ENCODE data around the gene ATXN2.
"Not testable (repeated sequence)": the region's sequence is repeated elsewhere in the genome, so short reads cannot be mapped to it uniquely, and the experiment has no call there.

ATXN2 gene

DNA sequence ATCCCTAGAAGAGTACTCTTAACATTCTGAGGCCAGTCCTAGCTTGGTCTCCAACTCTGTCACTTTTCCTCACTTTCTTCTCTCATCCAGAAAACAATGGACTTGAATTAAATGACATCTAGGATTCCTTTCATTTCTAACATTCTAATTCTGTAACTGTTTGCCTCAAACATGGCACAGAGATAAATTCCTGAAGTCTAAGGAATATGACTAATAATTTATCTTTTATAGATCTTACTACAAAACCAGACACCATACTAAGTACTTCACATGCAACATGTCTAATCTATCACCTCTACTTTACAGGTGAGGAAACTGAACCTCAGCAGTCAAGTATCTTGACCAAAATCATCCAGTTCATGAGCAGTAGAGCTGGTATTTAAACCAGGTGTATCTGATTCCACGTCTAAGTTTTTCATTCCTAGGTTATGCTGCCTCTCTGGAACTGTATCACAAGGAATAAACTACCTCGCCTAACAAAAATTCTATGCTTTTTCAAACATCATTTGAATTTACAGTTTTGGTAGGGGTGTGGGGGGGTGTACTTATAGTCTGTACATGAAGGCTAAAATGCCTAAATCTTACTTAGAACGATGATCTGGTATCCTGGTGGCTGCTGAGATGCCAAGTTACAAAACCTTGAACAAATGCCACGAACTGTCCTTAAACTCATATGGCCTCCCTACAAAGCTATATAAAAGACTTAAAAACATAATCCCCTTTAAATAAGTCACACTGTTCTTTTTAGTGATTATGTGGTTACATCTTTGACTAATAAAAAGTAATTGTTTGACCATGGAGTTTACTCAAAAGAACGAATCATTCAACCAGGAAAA, 41.6 kb downstream of the ATXN2 start:
- Histone ChIP-seq H3K9me3 (ENCODE audit: control insufficient read depth, low read depth, low read length) (no peaks in the 10 kb centered on the region), H3K27ac (ENCODE audit: low read length) (no peak overlapping the region), H3K4me3 (ENCODE audit: low read length) (no peak overlapping the region), H3K4me1 (ENCODE audit: control insufficient read depth, low read depth, low read length) (peaks cover 3% of the 10 kb centered on the region), H3K36me3 (ENCODE audit: control insufficient read depth, low read depth, low read length) (peaks cover under 1% of the 10 kb centered on the region), H3K9ac (ENCODE audit: low read length) (no peak overlapping the region), H3K27me3 (ENCODE audit: control insufficient read depth, insufficient read depth, low read length) (no peaks in the 10 kb centered on the region)

DNA sequence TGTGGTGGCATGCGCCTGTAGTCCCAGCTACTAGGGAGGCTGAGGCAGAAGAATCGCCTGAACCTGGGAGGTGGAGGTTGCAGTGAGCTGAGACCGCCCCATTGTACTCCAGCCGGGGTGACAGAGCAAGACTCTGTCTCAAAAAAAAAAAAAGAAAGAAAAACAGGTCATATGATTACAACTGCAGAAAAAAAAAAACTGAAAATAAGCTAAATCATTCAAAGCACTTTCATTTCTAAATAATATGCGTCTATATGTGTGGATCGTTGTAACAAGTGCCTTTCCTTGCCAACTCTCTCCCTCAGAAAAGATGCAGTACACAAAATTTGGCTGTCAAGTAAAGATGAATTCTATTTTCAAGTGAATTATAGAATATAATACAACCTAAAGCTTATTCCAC, 42.4 kb downstream of the ATXN2 start:
- H3K4me3 ChIP-seq (ENCODE audit: low read length), result no peak overlapping the region
- no peak overlapping the region for H3K9ac ChIP-seq (ENCODE audit: low read length)
- no peak overlapping the region for H3K27ac ChIP-seq (ENCODE audit: low read length)
- H3K27me3 ChIP-seq (ENCODE audit: control insufficient read depth, insufficient read depth, low read length), result no peaks in the 10 kb centered on the region
- H3K36me3 ChIP-seq (ENCODE audit: control insufficient read depth, low read depth, low read length), result peaks cover 8% of the 10 kb centered on the region
- peaks cover 3% of the 10 kb centered on the region for H3K4me1 ChIP-seq (ENCODE audit: control insufficient read depth, low read depth, low read length)
- H3K9me3 ChIP-seq (ENCODE audit: control insufficient read depth, low read depth, low read length), result no peaks in the 10 kb centered on the region

DNA sequence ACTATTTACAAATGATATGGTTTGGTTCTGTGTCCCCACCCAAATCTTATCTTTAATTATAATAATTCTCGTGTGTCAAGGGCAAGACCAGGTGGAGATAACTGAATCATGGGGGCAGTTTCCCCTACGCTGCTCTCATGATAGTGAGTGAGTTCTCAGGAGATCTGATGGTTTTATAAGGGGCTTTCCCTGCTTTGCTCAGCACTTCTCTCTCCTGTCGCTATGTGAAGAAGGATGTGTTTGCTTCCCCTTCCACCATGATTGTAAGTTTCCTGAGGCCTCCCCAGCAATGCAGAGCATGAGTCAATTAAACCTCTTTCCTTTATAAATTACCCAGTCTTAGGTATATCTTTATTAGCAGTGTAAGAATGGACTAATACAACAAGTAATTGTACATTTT, 43.8 kb downstream of the ATXN2 start:
- peaks cover 18% of the 10 kb centered on the region for H3K36me3 ChIP-seq (ENCODE audit: control insufficient read depth, low read depth, low read length)
- H3K27ac ChIP-seq (ENCODE audit: low read length); H3K27me3 ChIP-seq (ENCODE audit: control insufficient read depth, insufficient read depth, low read length); H3K4me1 ChIP-seq (ENCODE audit: control insufficient read depth, low read depth, low read length); H3K9ac ChIP-seq (ENCODE audit: low read length); H3K9me3 ChIP-seq (ENCODE audit: control insufficient read depth, low read depth, low read length); H3K4me3 ChIP-seq (ENCODE audit: low read length): not testable (repeated sequence)

GRCh38 chr12:111546758-111547383, 52.2 kb downstream of the ATXN2 start:
- Histone ChIP-seq H3K27me3 (ENCODE audit: control insufficient read depth, insufficient read depth, low read length) (no peaks in the 10 kb centered on the region), H3K4me3 (ENCODE audit: low read length) (no peak overlapping the region), H3K9ac (ENCODE audit: low read length) (no peak overlapping the region), H3K27ac (ENCODE audit: low read length) (no peak overlapping the region), H3K4me1 (ENCODE audit: control insufficient read depth, low read depth, low read length) (no peaks in the 10 kb centered on the region), H3K9me3 (ENCODE audit: control insufficient read depth, low read depth, low read length) (no peaks in the 10 kb centered on the region), H3K36me3 (ENCODE audit: control insufficient read depth, low read depth, low read length) (peaks cover 35% of the 10 kb centered on the region)

DNA sequence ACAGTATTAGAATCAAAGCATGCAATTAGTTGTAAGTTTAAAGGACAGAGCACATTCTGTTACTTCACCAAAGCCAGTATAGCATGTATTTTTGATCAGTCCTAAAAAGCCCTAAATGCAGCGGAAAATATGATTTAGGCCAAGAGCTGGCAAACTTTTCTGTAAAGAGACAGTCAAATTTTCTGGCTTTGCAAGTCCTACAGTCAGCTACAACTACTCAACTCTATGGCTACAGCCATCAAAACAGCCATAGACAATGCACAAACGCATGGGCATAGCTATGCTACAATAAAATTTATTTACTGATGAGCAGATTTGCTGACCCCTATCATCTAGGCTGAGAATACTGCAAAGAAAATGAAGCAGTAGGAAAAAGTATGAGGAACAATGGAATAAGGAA, 52.9 kb downstream of the ATXN2 start:
- Histone ChIP-seq H3K27ac (ENCODE audit: low read length) (no peak overlapping the region), H3K9ac (ENCODE audit: low read length) (no peak overlapping the region), H3K36me3 (ENCODE audit: control insufficient read depth, low read depth, low read length) (peaks cover 29% of the 10 kb centered on the region), H3K9me3 (ENCODE audit: control insufficient read depth, low read depth, low read length) (no peaks in the 10 kb centered on the region), H3K27me3 (ENCODE audit: control insufficient read depth, insufficient read depth, low read length) (no peaks in the 10 kb centered on the region), H3K4me3 (ENCODE audit: low read length) (no peak overlapping the region), H3K4me1 (ENCODE audit: control insufficient read depth, low read depth, low read length) (no peaks in the 10 kb centered on the region)

GRCh38 chr12:111544032-111544431, 55.1 kb downstream of the ATXN2 start:
- Histone ChIP-seq H3K9ac (ENCODE audit: low read length) (no peak overlapping the region), H3K36me3 (ENCODE audit: control insufficient read depth, low read depth, low read length) (peaks cover 23% of the 10 kb centered on the region), H3K27ac (ENCODE audit: low read length) (no peak overlapping the region), H3K4me3 (ENCODE audit: low read length) (no peak overlapping the region), H3K4me1 (ENCODE audit: control insufficient read depth, low read depth, low read length) (no peaks in the 10 kb centered on the region), H3K27me3 (ENCODE audit: control insufficient read depth, insufficient read depth, low read length) (no peaks in the 10 kb centered on the region), H3K9me3 (ENCODE audit: control insufficient read depth, low read depth, low read length) (no peaks in the 10 kb centered on the region)

DNA sequence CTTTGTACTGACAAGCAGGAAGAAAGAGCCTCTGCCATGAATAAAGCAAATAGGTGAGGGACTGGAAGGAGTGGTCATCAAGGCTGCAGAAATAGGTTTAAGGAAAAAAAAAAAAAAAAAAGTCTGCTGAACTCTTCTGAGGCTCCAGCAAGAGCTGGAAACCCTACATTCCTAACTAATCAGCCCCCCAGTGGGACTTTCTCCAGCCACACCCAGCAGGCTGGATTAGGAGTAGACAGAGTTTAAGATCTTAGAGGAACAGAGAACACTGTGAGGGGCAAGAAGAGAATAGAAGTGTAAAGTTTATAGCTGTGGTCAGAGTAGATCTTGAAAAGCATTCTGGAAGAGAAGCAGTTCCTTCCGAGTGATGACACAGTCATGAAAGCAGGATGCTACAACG, 66.4 kb downstream of the ATXN2 start:
- no peak overlapping the region for H3K27ac ChIP-seq (ENCODE audit: low read length)
- no peaks in the 10 kb centered on the region for H3K27me3 ChIP-seq (ENCODE audit: control insufficient read depth, insufficient read depth, low read length)
- H3K4me1 ChIP-seq (ENCODE audit: control insufficient read depth, low read depth, low read length), result no peaks in the 10 kb centered on the region
- H3K9ac ChIP-seq (ENCODE audit: low read length), result no peak overlapping the region
- H3K4me3 ChIP-seq (ENCODE audit: low read length), result no peak overlapping the region
- H3K36me3 ChIP-seq (ENCODE audit: control insufficient read depth, low read depth, low read length), result peaks cover 7% of the 10 kb centered on the region
- H3K9me3 ChIP-seq (ENCODE audit: control insufficient read depth, low read depth, low read length), result no peaks in the 10 kb centered on the region

DNA sequence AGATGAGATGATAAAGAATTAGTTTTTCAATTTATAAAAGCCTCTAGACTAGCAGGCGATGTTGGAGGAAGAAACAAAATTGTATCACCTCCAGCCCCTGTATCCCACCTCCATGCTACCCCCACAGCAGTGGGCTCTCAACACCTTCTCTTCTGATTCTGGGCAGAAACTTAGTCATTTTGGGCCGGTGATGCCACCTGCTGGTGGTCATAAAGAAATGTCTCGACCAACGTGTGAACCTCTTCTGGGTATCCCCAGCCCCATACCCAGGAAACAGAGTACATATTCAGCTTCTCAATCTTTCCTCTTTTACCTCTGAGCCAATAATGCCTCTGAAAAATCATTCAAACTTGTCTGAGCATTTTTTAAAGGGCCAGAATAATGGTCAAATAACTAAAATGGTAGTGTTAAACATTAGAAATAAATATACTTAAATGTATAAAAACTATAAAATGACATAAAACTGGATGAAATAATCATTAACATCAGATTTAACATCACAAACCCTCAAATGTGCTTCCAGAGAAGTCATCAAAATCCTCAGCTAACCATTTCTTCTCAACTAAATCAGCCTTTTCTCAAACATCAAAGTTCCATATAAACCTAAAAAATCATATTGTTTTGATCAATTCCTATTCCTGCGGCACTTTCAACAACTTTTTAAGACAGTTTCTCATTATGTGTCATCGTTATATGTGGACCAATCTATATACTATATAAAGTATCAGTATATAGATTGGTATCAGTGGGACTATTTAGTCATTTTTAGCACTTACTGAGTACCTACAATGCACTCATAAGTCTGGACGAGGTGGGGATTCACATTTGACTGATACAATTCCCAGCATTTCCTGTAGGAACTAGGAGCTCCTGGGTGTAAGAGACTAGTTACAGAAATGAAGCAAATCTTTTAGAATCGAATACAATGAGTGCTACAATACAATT, 69.4 kb downstream of the ATXN2 start:
- no peak overlapping the region for H3K9ac ChIP-seq (ENCODE audit: low read length)
- H3K4me3 ChIP-seq (ENCODE audit: low read length), result no peak overlapping the region
- H3K4me1 ChIP-seq (ENCODE audit: control insufficient read depth, low read depth, low read length), result no peaks in the 10 kb centered on the region
- no peaks in the 10 kb centered on the region for H3K27me3 ChIP-seq (ENCODE audit: control insufficient read depth, insufficient read depth, low read length)
- peaks cover 25% of the 10 kb centered on the region for H3K36me3 ChIP-seq (ENCODE audit: control insufficient read depth, low read depth, low read length)
- no peaks in the 10 kb centered on the region for H3K9me3 ChIP-seq (ENCODE audit: control insufficient read depth, low read depth, low read length)
- H3K27ac ChIP-seq (ENCODE audit: low read length), result no peak overlapping the region

GRCh38 chr12:111523587-111524167, 75.4 kb downstream of the ATXN2 start:
- no peak overlapping the region for H3K4me3 ChIP-seq (ENCODE audit: low read length)
- H3K27me3 ChIP-seq (ENCODE audit: control insufficient read depth, insufficient read depth, low read length), result no peaks in the 10 kb centered on the region
- no peak overlapping the region for H3K9ac ChIP-seq (ENCODE audit: low read length)
- H3K9me3 ChIP-seq (ENCODE audit: control insufficient read depth, low read depth, low read length), result no peaks in the 10 kb centered on the region
- no peaks in the 10 kb centered on the region for H3K4me1 ChIP-seq (ENCODE audit: control insufficient read depth, low read depth, low read length)
- no peak overlapping the region for H3K27ac ChIP-seq (ENCODE audit: low read length)
- peaks cover 65% of the 10 kb centered on the region for H3K36me3 ChIP-seq (ENCODE audit: control insufficient read depth, low read depth, low read length)

DNA sequence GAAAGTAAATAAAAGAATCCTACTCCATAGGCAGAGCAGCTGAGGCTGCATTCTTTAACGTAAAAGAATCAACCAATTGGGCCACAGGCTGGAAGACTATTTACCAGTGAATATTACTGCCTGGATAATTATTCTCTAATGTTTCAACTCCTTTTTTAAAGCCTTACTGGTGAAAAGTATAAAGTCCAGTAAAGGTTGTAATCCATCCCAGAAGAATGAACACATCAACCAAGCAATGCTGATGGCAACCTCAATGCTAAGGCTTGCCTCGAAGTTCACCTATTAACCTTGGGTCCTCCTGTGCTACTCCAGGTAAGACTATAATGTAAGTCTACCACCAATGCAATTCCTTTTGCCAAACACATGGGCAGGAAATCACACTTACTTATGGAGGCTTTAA, 77.3 kb downstream of the ATXN2 start:
- no peaks in the 10 kb centered on the region for H3K4me1 ChIP-seq (ENCODE audit: control insufficient read depth, low read depth, low read length)
- H3K9ac ChIP-seq (ENCODE audit: low read length), result no peak overlapping the region
- no peak overlapping the region for H3K27ac ChIP-seq (ENCODE audit: low read length)
- H3K27me3 ChIP-seq (ENCODE audit: control insufficient read depth, insufficient read depth, low read length), result no peaks in the 10 kb centered on the region
- H3K4me3 ChIP-seq (ENCODE audit: low read length), result no peak overlapping the region
- no peaks in the 10 kb centered on the region for H3K9me3 ChIP-seq (ENCODE audit: control insufficient read depth, low read depth, low read length)
- peaks cover 69% of the 10 kb centered on the region for H3K36me3 ChIP-seq (ENCODE audit: control insufficient read depth, low read depth, low read length)

DNA sequence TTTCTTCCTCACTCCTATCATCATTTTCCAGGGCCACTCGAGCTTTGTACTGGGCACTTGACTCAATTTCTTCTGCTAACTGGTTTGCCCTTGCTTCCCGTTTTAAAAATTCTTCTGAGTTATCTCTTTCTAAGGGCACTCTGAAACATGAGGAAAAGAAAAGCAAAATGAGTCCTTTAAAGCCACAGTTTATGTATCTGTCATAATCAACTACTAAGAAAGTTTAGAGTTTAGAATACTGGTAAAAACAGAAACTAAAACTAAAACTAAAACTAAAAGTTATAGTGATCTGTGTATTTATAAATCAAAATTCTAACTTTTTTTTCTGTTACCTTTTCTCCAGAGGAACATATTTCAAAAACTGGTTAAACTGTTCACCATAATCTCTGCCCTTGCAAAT, 79.2 kb downstream of the ATXN2 start:
- no peaks in the 10 kb centered on the region for H3K4me1 ChIP-seq (ENCODE audit: control insufficient read depth, low read depth, low read length)
- H3K27me3 ChIP-seq (ENCODE audit: control insufficient read depth, insufficient read depth, low read length), result no peaks in the 10 kb centered on the region
- peaks cover 73% of the 10 kb centered on the region for H3K36me3 ChIP-seq (ENCODE audit: control insufficient read depth, low read depth, low read length)
- no peak overlapping the region for H3K27ac ChIP-seq (ENCODE audit: low read length)
- no peaks in the 10 kb centered on the region for H3K9me3 ChIP-seq (ENCODE audit: control insufficient read depth, low read depth, low read length)
- no peak overlapping the region for H3K4me3 ChIP-seq (ENCODE audit: low read length)
- H3K9ac ChIP-seq (ENCODE audit: low read length), result no peak overlapping the region

All from iPS-18a (cell line).